Ishikawa (cell line): ENCODE results near the gene GFM1.

Source experiments
- RAD21 ChIP-seq: IDR thresholded peaks from 2 replicates; pipeline ENCODE4 v1.6.1; 2012; ENCODE audit warnings: low read depth
- REST ChIP-seq: IDR thresholded peaks from 2 replicates; pipeline ENCODE4 v1.6.1; 2012; ENCODE audit warnings: low read depth, mild to moderate bottlenecking
- TEAD4 ChIP-seq: IDR thresholded peaks from 2 replicates; pipeline ENCODE4 v1.6.1; 2012
- TF ChIP-seq, protein P1 (sequence below): IDR thresholded peaks from 2 replicates; pipeline ENCODE4 v1.6.1; 2012

DNA sequence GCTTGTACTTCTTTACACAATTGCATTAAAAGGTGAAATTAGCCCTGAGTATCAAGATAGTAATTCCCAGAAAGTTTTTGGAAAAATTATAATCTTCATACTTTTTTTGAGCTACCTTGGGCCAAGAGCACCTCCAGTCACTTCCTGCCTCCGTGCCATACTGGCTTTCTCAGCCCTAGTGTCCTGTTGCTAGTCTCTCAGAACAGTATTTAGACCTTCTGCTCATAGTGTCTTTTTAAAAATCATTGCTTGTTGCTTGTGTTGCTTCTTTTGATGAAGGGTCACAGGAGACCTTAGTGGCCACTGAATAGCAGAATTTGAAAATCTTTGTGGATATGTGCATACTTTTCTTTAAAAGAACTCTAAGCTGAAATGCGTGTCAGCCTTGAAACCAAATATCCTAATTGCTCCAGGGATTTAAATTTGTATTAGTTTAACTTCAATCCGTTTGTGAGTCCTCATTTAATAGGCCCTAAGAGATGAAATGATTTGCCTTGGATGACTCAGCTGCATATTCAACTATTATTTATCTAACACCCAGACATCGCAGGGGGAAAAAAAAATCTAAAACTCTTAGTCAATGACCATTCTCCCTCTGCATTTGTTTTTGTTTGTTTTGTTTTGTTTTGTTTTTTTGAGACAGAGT, 57.2 kb downstream of the GFM1 start:
- TF ChIP-seq TEAD4 (no peak), REST (no peak), RAD21 (no peak)
- TF ChIP-seq, protein P1, sequence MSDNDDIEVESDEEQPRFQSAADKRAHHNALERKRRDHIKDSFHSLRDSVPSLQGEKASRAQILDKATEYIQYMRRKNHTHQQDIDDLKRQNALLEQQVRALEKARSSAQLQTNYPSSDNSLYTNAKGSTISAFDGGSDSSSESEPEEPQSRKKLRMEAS, result no peak
